Neural progenitor cell (in vitro differentiated cells): ENCODE measurements around the gene WDPCP. TPM values are rescaled to one million over a fixed set of nuclear protein-coding genes. Genes with fewer than 3 reads are reported as not detected.

ENCODE experiments used
- DNase-seq: peaks from one replicate; pipeline ENCODE4 v3.0.0-alpha.2; 2016; ENCODE audit warnings: low spot score
- H2AFZ ChIP-seq: fragments of 200-600 bp; sonication (generic); replicated peaks from 2 replicates; pipeline ENCODE4 v1.6.1; 2016; ENCODE audit warnings: antibody characterized with exemption
- H3F3A ChIP-seq: fragments of 200-600 bp; sonication (generic); 2 replicates; pipeline ENCODE4 v1.6.1; 2016; ENCODE audit warnings: antibody characterized with exemption, low read depth
- H3K27ac ChIP-seq: fragments of 200-600 bp; sonication (generic); 2 replicates; pipeline ENCODE4 v1.5.1; 2016; ENCODE audit warnings: mild to moderate bottlenecking
- H3K27me3 ChIP-seq: fragments of 200-600 bp; sonication (generic); 2 replicates; pipeline ENCODE4 v1.6.1; 2016; ENCODE audit warnings: mild to moderate bottlenecking, moderate library complexity
- H3K36me3 ChIP-seq: fragments of 200-600 bp; sonication (generic); 2 replicates; pipeline ENCODE4 v1.5.1; 2016
- H3K4me1 ChIP-seq: fragments of 200-600 bp; sonication (generic); 2 replicates; pipeline ENCODE4 v1.6.1; 2016; ENCODE audit warnings: mixed run types
- H3K4me2 ChIP-seq: fragments of 200-600 bp; sonication (generic); 2 replicates; pipeline ENCODE4 v1.6.1; 2016
- H3K4me3 ChIP-seq: fragments of 200-600 bp; sonication (generic); 2 replicates; pipeline ENCODE4 v1.5.1; 2016
- H3K79me2 ChIP-seq: fragments of 200-600 bp; sonication (generic); 2 replicates; pipeline ENCODE4 v1.6.1; 2016; ENCODE audit warnings: low read depth
- H3K9ac ChIP-seq: fragments of 200-600 bp; sonication (generic); 2 replicates; pipeline ENCODE4 v1.6.1; 2016
- H3K9me3 ChIP-seq: fragments of 200-600 bp; sonication (generic); 2 replicates; pipeline ENCODE4 v1.5.1; 2016; ENCODE audit warnings: low read depth
- H4K20me1 ChIP-seq: fragments of 200-600 bp; sonication (generic); 2 replicates; pipeline ENCODE4 v1.6.1; 2016; ENCODE audit warnings: low read depth
- H3K27ac Mint-ChIP-seq: 3 replicates; pipeline ENCODE4 v1.8.0; 2021; ENCODE audit warnings: mixed read lengths
- H3K27me3 Mint-ChIP-seq: 2 replicates; pipeline ENCODE4 v1.8.0; 2022; ENCODE audit warnings: low read depth, mild to moderate bottlenecking, inconsistent platforms, moderate library complexity, mixed read lengths; ENCODE audit not compliant: insufficient read depth
- H3K36me3 Mint-ChIP-seq: 3 replicates; pipeline ENCODE4 v1.8.0; 2021; ENCODE audit warnings: mixed read lengths
- H3K4me1 Mint-ChIP-seq: 3 replicates; pipeline ENCODE4 v1.8.0; 2021; ENCODE audit warnings: mixed read lengths
- H3K4me3 Mint-ChIP-seq: 3 replicates; pipeline ENCODE4 v1.8.0; 2021; ENCODE audit warnings: mild to moderate bottlenecking, moderate library complexity, mixed read lengths
- H3K9me3 Mint-ChIP-seq: 3 replicates; pipeline ENCODE4 v1.8.0; 2020; ENCODE audit warnings: mixed read lengths
- EZH2 ChIP-seq: fragments of 200-600 bp; sonication (generic); IDR thresholded peaks from 2 replicates; pipeline ENCODE4 v1.6.1; 2017; ENCODE audit warnings: antibody characterized with exemption, mild to moderate bottlenecking, moderate library complexity
- EZH2phosphoT487 ChIP-seq: fragments of 200-600 bp; sonication (generic); IDR thresholded peaks from 2 replicates; pipeline ENCODE4 v1.6.1; 2017; ENCODE audit warnings: antibody characterized with exemption
- total RNA-seq: library from RNA; depleted of rRNA; stranded (reverse); fragments of >200 nt; gene quantifications from 2 replicates; pipeline ENCODE4 v1.2.3, GENCODE V29; 2015; ENCODE audit warnings: low replicate concordance
- TF ChIP-seq, protein P1 (sequence below): fragments of 200-600 bp; sonication (generic); IDR thresholded peaks from 2 replicates; pipeline ENCODE4 v1.5.1; 2017; ENCODE audit warnings: antibody characterized with exemption, mild to moderate bottlenecking

Gene WDPCP
- total RNA-seq, 1 donor from 2014 or later = 11.4 TPM

DNA sequence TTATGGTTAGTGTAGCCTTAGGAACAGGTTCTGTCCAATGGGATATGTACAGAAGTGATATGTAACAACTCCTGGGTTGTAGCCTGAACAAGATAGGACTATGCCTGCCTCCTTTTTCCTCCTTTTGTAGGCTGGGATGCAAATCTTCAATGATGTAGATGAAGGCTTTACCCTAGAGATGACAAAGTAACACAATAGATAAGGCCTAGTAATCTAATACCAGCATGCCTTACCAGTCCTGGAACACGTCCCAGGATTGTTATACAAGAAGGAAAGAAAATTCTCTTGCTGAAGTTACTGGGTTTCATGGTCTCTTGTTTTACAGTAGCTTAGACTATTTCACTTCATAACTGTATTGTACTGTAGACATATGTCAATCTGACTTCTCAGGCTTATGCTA is 345.5 kb downstream of the WDPCP start:
- Mint-ChIP-seq H3K4me1 (no peaks in the 10 kb centered on the region), H3K36me3 (no peaks in the 10 kb centered on the region), H3K9me3 (no peaks in the 10 kb centered on the region), H3K27ac (no peak overlapping the region), H3K27me3 (no peaks in the 10 kb centered on the region), H3K4me3 (no peak overlapping the region)
- Histone ChIP-seq H3K4me1 (no peaks in the 10 kb centered on the region), H3K36me3 (no peaks in the 10 kb centered on the region), H3K27me3 (no peaks in the 10 kb centered on the region), H3K4me2 (no peak overlapping the region), H2AFZ (no peak overlapping the region), H3K4me3 (no peak overlapping the region), H3K27ac (no peak overlapping the region), H3K9me3 (no peaks in the 10 kb centered on the region), H3F3A (no peaks in the 10 kb centered on the region), H4K20me1 (no peaks in the 10 kb centered on the region), H3K9ac (no peak overlapping the region), H3K79me2 (no peaks in the 10 kb centered on the region)
- TF ChIP-seq, protein P1, sequence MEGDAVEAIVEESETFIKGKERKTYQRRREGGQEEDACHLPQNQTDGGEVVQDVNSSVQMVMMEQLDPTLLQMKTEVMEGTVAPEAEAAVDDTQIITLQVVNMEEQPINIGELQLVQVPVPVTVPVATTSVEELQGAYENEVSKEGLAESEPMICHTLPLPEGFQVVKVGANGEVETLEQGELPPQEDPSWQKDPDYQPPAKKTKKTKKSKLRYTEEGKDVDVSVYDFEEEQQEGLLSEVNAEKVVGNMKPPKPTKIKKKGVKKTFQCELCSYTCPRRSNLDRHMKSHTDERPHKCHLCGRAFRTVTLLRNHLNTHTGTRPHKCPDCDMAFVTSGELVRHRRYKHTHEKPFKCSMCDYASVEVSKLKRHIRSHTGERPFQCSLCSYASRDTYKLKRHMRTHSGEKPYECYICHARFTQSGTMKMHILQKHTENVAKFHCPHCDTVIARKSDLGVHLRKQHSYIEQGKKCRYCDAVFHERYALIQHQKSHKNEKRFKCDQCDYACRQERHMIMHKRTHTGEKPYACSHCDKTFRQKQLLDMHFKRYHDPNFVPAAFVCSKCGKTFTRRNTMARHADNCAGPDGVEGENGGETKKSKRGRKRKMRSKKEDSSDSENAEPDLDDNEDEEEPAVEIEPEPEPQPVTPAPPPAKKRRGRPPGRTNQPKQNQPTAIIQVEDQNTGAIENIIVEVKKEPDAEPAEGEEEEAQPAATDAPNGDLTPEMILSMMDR = no peak
- TF ChIP-seq EZH2phosphoT487 (no peak), EZH2 (no peak)
- DNase-seq = no peak

DNA sequence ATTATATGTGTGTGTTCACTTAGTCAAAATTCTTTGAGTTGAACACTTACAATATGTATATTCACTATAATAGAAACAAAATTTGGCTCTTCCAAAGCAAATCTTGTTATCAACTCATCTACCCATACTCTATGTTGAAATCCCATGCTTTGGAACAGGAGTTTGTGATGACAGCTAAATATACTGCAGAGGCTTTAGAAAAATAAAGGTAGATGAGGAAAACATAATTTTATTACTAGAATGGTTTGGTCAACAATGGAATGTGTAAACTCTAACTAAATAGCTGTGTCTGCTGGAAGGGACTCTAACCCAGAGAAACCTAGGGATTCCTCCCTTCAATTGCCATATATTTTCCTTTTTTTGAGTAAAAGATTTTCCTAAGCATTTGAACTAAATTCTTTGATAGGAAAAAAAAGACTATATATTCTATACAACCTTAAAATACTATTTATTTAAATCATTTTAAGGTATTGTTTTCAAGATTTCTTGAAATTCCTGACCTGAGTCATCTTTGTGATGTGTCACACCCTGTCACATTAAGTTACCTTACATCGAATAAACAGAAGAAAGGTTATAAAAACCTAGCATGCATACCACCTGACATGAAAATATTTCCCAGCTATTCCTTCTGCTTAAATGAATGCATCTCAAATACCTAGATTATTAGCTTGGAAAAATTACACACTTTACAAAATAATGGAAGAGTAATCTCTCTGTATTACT is 362.2 kb downstream of the WDPCP start:
- Mint-ChIP-seq H3K4me3 (no peak overlapping the region), H3K4me1 (no peaks in the 10 kb centered on the region), H3K27me3 (no peaks in the 10 kb centered on the region), H3K27ac (no peak overlapping the region), H3K36me3 (no peaks in the 10 kb centered on the region), H3K9me3 (peaks cover 7% of the 10 kb centered on the region)
- TF ChIP-seq EZH2phosphoT487 = no peak
- TF ChIP-seq, protein P1 = no peak
- no peak for TF ChIP-seq EZH2
- DNase-seq = no peak
- Histone ChIP-seq H3K9ac (no peak overlapping the region), H3F3A (no peaks in the 10 kb centered on the region), H3K9me3 (no peaks in the 10 kb centered on the region), H3K27me3 (no peaks in the 10 kb centered on the region), H2AFZ (no peak overlapping the region), H3K79me2 (no peaks in the 10 kb centered on the region), H3K4me3 (no peak overlapping the region), H3K4me1 (no peaks in the 10 kb centered on the region), H4K20me1 (no peaks in the 10 kb centered on the region), H3K4me2 (no peak overlapping the region), H3K27ac (no peak overlapping the region), H3K36me3 (peaks cover 6% of the 10 kb centered on the region)

DNA sequence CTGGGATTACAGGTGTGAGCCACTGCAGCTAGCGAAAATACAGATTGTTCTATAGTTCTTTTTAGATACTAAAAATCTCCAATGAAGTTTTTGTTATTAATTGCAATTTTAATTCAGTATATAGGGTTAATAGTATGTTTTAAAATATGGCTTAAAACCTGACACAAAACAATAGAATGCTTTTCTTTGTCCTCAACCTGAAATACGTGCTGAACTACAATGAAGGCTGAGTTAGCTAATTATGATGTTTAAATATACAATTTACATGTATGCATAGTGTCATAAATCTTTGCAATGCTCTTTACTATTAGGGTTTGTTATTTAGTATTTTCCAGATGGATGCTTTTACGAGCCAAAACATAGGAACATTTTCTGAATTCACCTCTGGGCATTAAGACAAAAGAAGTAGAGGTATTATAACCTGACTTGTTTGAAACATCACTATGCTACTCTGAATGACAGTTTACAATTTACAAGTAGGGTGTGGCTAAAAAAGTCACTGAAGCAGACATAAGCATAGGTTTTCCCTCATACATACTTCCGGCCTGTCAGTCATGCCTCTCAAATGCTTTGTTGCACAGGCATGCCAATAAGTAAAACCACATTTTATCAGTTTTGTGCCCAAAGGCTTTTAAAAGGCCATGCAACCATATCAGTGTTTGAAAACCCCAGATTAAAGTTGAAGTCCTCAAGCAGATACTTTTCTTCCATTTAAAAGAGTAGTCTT is 369.3 kb downstream of the WDPCP start:
- Histone ChIP-seq H3K27ac (no peak overlapping the region), H3F3A (no peaks in the 10 kb centered on the region), H3K9me3 (no peaks in the 10 kb centered on the region), H3K27me3 (no peaks in the 10 kb centered on the region), H2AFZ (no peak overlapping the region), H3K4me2 (no peak overlapping the region), H3K4me1 (peaks cover 5% of the 10 kb centered on the region), H3K36me3 (no peaks in the 10 kb centered on the region), H3K4me3 (no peak overlapping the region), H3K9ac (no peak overlapping the region), H3K79me2 (no peaks in the 10 kb centered on the region), H4K20me1 (no peaks in the 10 kb centered on the region)
- Mint-ChIP-seq H3K4me1 (peaks cover 3% of the 10 kb centered on the region), H3K27ac (no peak overlapping the region), H3K36me3 (no peaks in the 10 kb centered on the region), H3K4me3 (no peak overlapping the region), H3K9me3 (no peaks in the 10 kb centered on the region), H3K27me3 (no peaks in the 10 kb centered on the region)
- no peak for DNase-seq
- TF ChIP-seq, protein P1 = no peak
- TF ChIP-seq EZH2phosphoT487 (no peak), EZH2 (no peak)
